Measurements from ENCODE around the gene GSTM3.
"Not testable (repeated sequence)": the region's sequence is repeated elsewhere in the genome, so short reads cannot be mapped to it uniquely, and the experiment has no call there.

Gene GSTM3

DNA sequence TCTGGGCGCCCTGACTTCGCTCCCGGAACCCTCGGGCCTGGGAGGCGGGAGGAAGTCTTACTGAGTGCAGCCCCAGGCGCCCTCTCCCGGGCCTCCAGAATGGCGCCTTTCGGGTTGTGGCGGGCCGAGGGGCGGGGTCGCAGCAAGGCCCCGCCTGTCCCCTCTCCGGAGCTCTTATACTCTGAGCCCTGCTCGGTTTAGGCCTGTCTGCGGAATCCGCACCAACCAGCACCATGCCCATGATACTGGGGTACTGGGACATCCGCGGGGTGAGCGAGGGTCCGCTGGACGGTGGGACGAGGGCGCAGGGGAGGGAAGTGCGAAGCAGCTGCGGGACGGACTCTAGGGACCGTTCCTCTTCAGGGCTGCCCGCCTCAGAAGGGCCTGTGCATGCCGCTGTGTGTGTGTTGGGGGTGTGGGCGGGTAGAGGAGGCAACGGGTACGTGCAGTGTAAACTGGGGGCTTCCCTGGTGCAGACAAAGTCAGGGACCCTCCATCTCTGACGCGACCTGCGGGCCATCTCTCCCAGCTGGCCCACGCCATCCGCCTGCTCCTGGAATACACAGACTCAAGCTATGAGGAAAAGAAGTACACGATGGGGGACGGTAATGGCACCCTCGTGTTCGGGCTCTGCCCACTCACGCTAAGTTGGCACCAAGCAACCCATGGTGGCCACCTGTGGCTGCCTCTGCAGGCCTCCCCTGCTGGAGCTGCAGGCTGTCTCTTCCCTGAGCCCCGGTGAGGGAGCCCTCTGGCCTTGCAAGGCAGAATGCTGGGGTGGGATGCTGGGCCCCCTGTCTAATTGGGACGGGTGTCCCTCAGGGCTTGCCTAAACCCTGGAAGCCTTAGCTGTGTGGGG, 53.0 kb downstream of the GSTM3 start, which contains the start of gene GSTM1:
TSS of gene GSTM1 (plus strand) at position 177 of the 859 bp plus-strand sequence. CDS start at position 234, 57 bp downstream.
- Histone ChIP-seq H3K27ac (ENCODE audit: low read depth, low read length) (no peak within 1 kb of the TSS), H3K36me3 (ENCODE audit: insufficient read depth, low read length) (no peaks in the 10 kb centered on the region), H3K9ac (ENCODE audit: low read depth, low read length) (no peak within 1 kb of the TSS), H3K9me3 (ENCODE audit: insufficient read depth, low read depth, low read length) (no peaks in the 10 kb centered on the region), H3K27me3 (ENCODE audit: insufficient read depth, low read length) (no peaks in the 10 kb centered on the region), H3K4me1 (ENCODE audit: insufficient read depth, low read length) (no peaks in the 10 kb centered on the region), H3K4me3 (ENCODE audit: low read length) (no peak within 1 kb of the TSS)
- no CpG with 5 or more reads among the region's 46 CpGs for WGBS

DNA sequence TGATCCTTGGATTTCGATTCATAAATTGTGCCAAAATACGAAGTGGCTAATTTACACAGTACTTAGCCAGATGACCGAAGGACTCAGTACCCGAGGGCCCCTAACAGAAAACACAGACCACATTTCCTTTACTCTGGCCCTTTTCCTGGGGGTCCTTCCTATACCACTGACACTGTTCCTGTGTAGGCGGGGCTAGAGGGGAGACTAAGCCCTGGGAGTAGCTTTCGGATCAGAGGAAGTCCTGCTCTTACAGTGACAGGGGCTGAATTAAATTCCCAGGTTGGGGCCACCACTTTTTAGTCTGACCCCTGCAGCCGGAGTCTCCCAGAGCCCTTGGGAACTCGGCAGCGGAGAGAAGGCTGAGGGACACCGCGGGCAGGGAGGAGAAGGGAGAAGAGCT, 53.7 kb downstream of the GSTM3 start:
- not testable (repeated sequence) for H3K4me3 ChIP-seq (ENCODE audit: low read length); H3K27me3 ChIP-seq (ENCODE audit: insufficient read depth, low read length); H3K36me3 ChIP-seq (ENCODE audit: insufficient read depth, low read length); H3K9ac ChIP-seq (ENCODE audit: low read depth, low read length); H3K9me3 ChIP-seq (ENCODE audit: insufficient read depth, low read depth, low read length); H3K4me1 ChIP-seq (ENCODE audit: insufficient read depth, low read length); H3K27ac ChIP-seq (ENCODE audit: low read depth, low read length)
- 100% methylated on average over 4 of the region's 11 CpGs for WGBS

DNA sequence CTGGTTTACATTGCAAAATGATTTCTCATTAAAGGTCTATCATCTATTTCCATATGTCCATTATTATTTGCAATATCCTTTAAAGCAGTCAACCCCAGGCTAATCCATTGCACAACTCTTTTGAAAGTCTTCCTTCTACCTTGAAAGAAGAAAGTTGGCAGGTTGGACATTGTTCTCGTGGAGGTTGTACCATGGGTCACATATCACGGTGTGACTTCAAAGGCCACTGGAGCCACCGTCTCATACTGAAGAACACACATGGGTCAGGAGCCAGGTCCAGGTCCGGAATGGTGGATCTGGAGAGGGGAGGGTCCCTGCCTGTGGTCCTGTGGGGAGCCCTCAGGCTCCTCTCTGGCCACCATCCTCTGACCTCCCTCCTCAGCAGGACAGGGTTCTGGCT, 54.9 kb downstream of the GSTM3 start:
- not testable (repeated sequence) for H3K4me1 ChIP-seq (ENCODE audit: insufficient read depth, low read length); H3K36me3 ChIP-seq (ENCODE audit: insufficient read depth, low read length); H3K9ac ChIP-seq (ENCODE audit: low read depth, low read length); H3K27me3 ChIP-seq (ENCODE audit: insufficient read depth, low read length); H3K4me3 ChIP-seq (ENCODE audit: low read length); H3K9me3 ChIP-seq (ENCODE audit: insufficient read depth, low read depth, low read length); H3K27ac ChIP-seq (ENCODE audit: low read depth, low read length)
- WGBS, result no CpG with 5 or more reads among the region's 4 CpGs

DNA sequence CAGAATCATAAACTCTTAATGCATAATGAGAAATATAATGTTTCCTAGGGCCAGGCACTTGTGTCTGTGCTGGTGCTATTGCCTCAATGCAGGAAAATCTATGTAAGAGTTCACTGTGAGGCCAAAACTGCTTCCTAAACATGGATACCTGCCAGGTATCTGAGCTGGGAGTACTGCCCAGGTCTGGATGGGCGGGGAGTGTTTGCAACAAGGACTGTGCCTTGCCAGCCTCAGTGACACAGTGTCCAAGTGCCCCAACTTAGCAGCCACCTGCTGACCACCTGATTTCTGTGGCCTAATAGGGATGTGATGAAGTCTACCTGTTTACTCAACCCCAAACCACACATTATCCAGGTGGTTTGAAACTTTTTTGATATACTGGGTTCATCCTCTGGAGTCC, 55.4 kb downstream of the GSTM3 start:
- H3K36me3 ChIP-seq (ENCODE audit: insufficient read depth, low read length); H3K9me3 ChIP-seq (ENCODE audit: insufficient read depth, low read depth, low read length); H3K9ac ChIP-seq (ENCODE audit: low read depth, low read length); H3K4me3 ChIP-seq (ENCODE audit: low read length); H3K27ac ChIP-seq (ENCODE audit: low read depth, low read length); H3K27me3 ChIP-seq (ENCODE audit: insufficient read depth, low read length); H3K4me1 ChIP-seq (ENCODE audit: insufficient read depth, low read length): not testable (repeated sequence)
- WGBS, result no CpG with 5 or more reads among the region's 1 CpG

DNA sequence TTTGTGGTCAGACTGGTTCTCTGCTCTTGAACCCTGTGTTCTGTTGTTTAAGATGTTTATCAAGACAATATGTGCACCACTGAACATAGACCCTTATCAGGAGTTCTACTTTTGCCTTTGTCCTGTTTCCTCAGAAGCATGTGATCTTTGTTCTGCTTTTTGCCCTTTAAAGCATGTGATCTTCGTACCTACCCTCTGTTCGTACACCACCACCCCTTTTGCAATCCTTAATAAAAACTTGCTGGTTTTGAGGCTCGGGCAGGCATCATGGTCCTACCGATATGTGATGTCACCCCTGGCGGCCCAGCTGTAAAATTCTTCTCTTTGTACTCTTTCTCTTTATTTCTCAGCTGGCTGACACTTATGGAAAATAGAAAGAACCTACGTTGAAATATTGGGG, 56.1 kb downstream of the GSTM3 start:
- H3K4me3 ChIP-seq (ENCODE audit: low read length); H3K27me3 ChIP-seq (ENCODE audit: insufficient read depth, low read length); H3K4me1 ChIP-seq (ENCODE audit: insufficient read depth, low read length); H3K9ac ChIP-seq (ENCODE audit: low read depth, low read length); H3K9me3 ChIP-seq (ENCODE audit: insufficient read depth, low read depth, low read length); H3K36me3 ChIP-seq (ENCODE audit: insufficient read depth, low read length); H3K27ac ChIP-seq (ENCODE audit: low read depth, low read length): not testable (repeated sequence)
- WGBS, result no CpG with 5 or more reads among the region's 6 CpGs

Data from HUES64 (cell line).